ENCODE data around the gene BAHCC1.

DNA sequence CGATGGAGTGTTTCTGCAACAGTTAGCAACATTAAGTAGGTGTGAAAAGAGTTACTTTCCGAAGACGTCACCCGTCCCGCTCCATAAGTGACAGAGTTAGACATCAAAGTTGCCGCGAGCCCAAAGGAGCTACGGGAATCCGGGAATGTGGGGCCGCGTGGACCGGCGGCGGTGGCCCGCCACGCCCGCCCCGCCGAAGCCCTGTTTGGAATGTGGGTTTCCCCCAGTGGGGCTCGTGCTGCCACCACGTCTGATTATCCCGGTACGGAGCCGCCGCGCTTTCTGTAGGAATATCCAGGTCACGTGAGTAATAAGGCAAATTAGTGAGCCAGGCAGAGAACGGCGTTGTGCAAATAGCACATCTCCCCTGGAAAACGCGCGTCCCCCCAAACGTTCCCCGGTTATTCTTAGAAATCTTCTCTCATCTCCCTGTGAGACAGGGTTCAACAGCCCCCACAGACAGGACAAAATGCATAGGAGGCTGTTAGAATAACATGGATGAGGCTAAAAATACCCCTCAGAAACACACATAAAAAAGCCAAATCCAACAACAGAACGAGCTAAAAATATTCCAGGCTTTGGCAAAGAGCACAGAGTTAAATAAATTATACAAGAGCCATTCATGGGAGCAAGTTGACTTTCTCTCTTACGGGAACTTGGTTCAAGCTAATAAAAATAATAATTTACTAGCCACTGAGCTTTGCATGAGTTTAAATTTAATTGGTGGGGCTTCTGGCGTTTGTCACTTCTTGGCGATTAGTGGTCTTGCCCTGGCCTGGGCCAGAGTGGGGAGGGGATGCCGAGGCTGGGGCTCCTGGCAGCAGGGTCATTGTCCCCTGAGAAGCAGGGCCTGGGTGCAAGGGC is 8.6 kb downstream of the BAHCC1 start:
- no peak for TF ChIP-seq ZFP1 (CRISPR knock-in tag; IDR thresholded peaks at IDR 0.05)
- TF ChIP-seq TFE3 (CRISPR knock-in tag; IDR thresholded peaks at IDR 0.05) = no peak
- no peak for TF ChIP-seq BACH1 (tag; IDR thresholded peaks at IDR 0.05)
- TF ChIP-seq UBTF (IDR thresholded peaks at IDR 0.05; ENCODE audit: borderline replicate concordance in 1 of 2, low read depth in 2 of 2, low read length in 2 of 2) = no peak
- TF ChIP-seq FOXA1 (IDR thresholded peaks at IDR 0.05; ENCODE audit: borderline replicate concordance) = no peak
- TF ChIP-seq EP300 (IDR thresholded peaks at IDR 0.05; ENCODE audit: low read length) = no peak
- no peak for TF ChIP-seq ZNF384 (IDR thresholded peaks at IDR 0.05; ENCODE audit: low read depth, low read length)
- no peak for TF ChIP-seq CBX2 (IDR thresholded peaks at IDR 0.05; ENCODE audit: insufficient read depth, low read length, poor library complexity, severe bottlenecking)
- TF ChIP-seq, protein P1, sequence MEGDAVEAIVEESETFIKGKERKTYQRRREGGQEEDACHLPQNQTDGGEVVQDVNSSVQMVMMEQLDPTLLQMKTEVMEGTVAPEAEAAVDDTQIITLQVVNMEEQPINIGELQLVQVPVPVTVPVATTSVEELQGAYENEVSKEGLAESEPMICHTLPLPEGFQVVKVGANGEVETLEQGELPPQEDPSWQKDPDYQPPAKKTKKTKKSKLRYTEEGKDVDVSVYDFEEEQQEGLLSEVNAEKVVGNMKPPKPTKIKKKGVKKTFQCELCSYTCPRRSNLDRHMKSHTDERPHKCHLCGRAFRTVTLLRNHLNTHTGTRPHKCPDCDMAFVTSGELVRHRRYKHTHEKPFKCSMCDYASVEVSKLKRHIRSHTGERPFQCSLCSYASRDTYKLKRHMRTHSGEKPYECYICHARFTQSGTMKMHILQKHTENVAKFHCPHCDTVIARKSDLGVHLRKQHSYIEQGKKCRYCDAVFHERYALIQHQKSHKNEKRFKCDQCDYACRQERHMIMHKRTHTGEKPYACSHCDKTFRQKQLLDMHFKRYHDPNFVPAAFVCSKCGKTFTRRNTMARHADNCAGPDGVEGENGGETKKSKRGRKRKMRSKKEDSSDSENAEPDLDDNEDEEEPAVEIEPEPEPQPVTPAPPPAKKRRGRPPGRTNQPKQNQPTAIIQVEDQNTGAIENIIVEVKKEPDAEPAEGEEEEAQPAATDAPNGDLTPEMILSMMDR (IDR thresholded peaks at IDR 0.05 in 2 of 3, conservative IDR thresholded peaks at IDR 0.05 in 1 of 3; ENCODE audit: insufficient read depth in 2 of 3, low read depth in 1 of 3, low read length in 3 of 3) = no peak
- TF ChIP-seq TGIF2 (CRISPR knock-in tag; IDR thresholded peaks at IDR 0.05) = no peak
- no peak for TF ChIP-seq ELF1 (tag; IDR thresholded peaks at IDR 0.05)
